ENCODE results near the gene C19orf67.

Gene C19orf67

GRCh38 chr19:14062558-14062855, 23.1 kb downstream of the C19orf67 start:
- H3K27me3 ChIP-seq (ENCODE audit: low read depth, low read length): peaks cover 23% of the 10 kb centered on the region
- H3K27ac ChIP-seq (ENCODE audit: low read length): no peak overlapping the region
- H3K4me1 ChIP-seq (ENCODE audit: control insufficient read depth in 1 of 2, insufficient read depth in 2 of 2, low read length in 2 of 2): peaks cover 0 to 7% of the 10 kb centered on the region in 2 donors
- no peak overlapping the region for H3K4me3 ChIP-seq (ENCODE audit: low read depth in 1 of 2, low read length in 2 of 2)
- H3K36me3 ChIP-seq (ENCODE audit: control insufficient read depth in 1 of 2, insufficient read depth in 2 of 2, low read length in 2 of 2): no peaks in the 10 kb centered on the region
- no peaks in the 10 kb centered on the region for H3K9me3 ChIP-seq (ENCODE audit: control insufficient read depth in 1 of 2, low read length in 2 of 2)

- Histone ChIP-seq H3K36me3 (ENCODE audit: control insufficient read depth in 1 of 2, insufficient read depth in 2 of 2, low read length in 2 of 2) (no peaks in the 10 kb centered on the region), H3K4me1 (ENCODE audit: control insufficient read depth in 1 of 2, insufficient read depth in 2 of 2, low read length in 2 of 2) (peaks cover 0 to 7% of the 10 kb centered on the region in 2 donors), H3K27ac (ENCODE audit: low read length) (no peak within 1 kb of the TSS), H3K27me3 (ENCODE audit: low read depth, low read length) (peaks cover 23% of the 10 kb centered on the region), H3K4me3 (ENCODE audit: low read depth in 1 of 2, low read length in 2 of 2) (no peak within 1 kb of the TSS), H3K9me3 (ENCODE audit: control insufficient read depth in 1 of 2, low read length in 2 of 2) (no peaks in the 10 kb centered on the region)
Measured at GRCh38 chr19:14061751-14062557, 23.6 kb downstream of the C19orf67 start, which contains the start of gene PALM3. PALM3 (minus strand) TSS chr19:14062076; CDS start chr19:14061980, 96 bp downstream.

- Histone ChIP-seq H3K4me3 (ENCODE audit: low read depth in 1 of 2, low read length in 2 of 2) (no peak overlapping the region), H3K27me3 (ENCODE audit: low read depth, low read length) (peaks cover 23% of the 10 kb centered on the region), H3K36me3 (ENCODE audit: control insufficient read depth in 1 of 2, insufficient read depth in 2 of 2, low read length in 2 of 2) (no peaks in the 10 kb centered on the region), H3K27ac (ENCODE audit: low read length) (no peak overlapping the region), H3K9me3 (ENCODE audit: control insufficient read depth in 1 of 2, low read length in 2 of 2) (no peaks in the 10 kb centered on the region), H3K4me1 (ENCODE audit: control insufficient read depth in 1 of 2, insufficient read depth in 2 of 2, low read length in 2 of 2) (peaks cover 0 to 7% of the 10 kb centered on the region in 2 donors)
Measured at GRCh38 chr19:14061081-14061749, 24.4 kb downstream of the C19orf67 start.

GRCh38 chr19:14059652-14060155, 25.9 kb downstream of the C19orf67 start:
- Histone ChIP-seq H3K36me3 (ENCODE audit: control insufficient read depth in 1 of 2, insufficient read depth in 2 of 2, low read length in 2 of 2) (no peaks in the 10 kb centered on the region), H3K9me3 (ENCODE audit: control insufficient read depth in 1 of 2, low read length in 2 of 2) (no peaks in the 10 kb centered on the region), H3K4me3 (ENCODE audit: low read depth in 1 of 2, low read length in 2 of 2) (no peak overlapping the region), H3K27me3 (ENCODE audit: low read depth, low read length) (peaks cover 23% of the 10 kb centered on the region), H3K4me1 (ENCODE audit: control insufficient read depth in 1 of 2, insufficient read depth in 2 of 2, low read length in 2 of 2) (peaks cover 0 to 7% of the 10 kb centered on the region in 2 donors), H3K27ac (ENCODE audit: low read length) (no peak overlapping the region)

- Histone ChIP-seq H3K9me3 (ENCODE audit: control insufficient read depth in 1 of 2, low read length in 2 of 2) (no peaks in the 10 kb centered on the region), H3K27ac (ENCODE audit: low read length) (no peak overlapping the region), H3K4me3 (ENCODE audit: low read depth in 1 of 2, low read length in 2 of 2) (no peak overlapping the region), H3K4me1 (ENCODE audit: control insufficient read depth in 1 of 2, insufficient read depth in 2 of 2, low read length in 2 of 2) (peaks cover 0 to 7% of the 10 kb centered on the region in 2 donors), H3K36me3 (ENCODE audit: control insufficient read depth in 1 of 2, insufficient read depth in 2 of 2, low read length in 2 of 2) (no peaks in the 10 kb centered on the region), H3K27me3 (ENCODE audit: low read depth, low read length) (peaks cover 23% of the 10 kb centered on the region)
Measured at GRCh38 chr19:14059093-14059480, 26.5 kb downstream of the C19orf67 start.

GRCh38 chr19:14058182-14059092, 27.1 kb downstream of the C19orf67 start:
- Histone ChIP-seq H3K4me3 (ENCODE audit: low read depth in 1 of 2, low read length in 2 of 2) (no peak overlapping the region), H3K9me3 (ENCODE audit: control insufficient read depth in 1 of 2, low read length in 2 of 2) (peaks cover 0 to 1% of the 10 kb centered on the region in 2 donors), H3K4me1 (ENCODE audit: control insufficient read depth in 1 of 2, insufficient read depth in 2 of 2, low read length in 2 of 2) (peaks cover 0 to 7% of the 10 kb centered on the region in 2 donors), H3K27me3 (ENCODE audit: low read depth, low read length) (peaks cover 23% of the 10 kb centered on the region), H3K27ac (ENCODE audit: low read length) (no peak overlapping the region), H3K36me3 (ENCODE audit: control insufficient read depth in 1 of 2, insufficient read depth in 2 of 2, low read length in 2 of 2) (no peaks in the 10 kb centered on the region)

GRCh38 chr19:14056741-14057356, 28.7 kb downstream of the C19orf67 start:
- Histone ChIP-seq H3K27me3 (ENCODE audit: low read depth, low read length) (peaks cover 23% of the 10 kb centered on the region), H3K4me1 (ENCODE audit: control insufficient read depth in 1 of 2, insufficient read depth in 2 of 2, low read length in 2 of 2) (peaks cover 0 to 7% of the 10 kb centered on the region in 2 donors), H3K4me3 (ENCODE audit: low read depth in 1 of 2, low read length in 2 of 2) (peak overlapping the region in 1 of 2 donors; percentile 52), H3K27ac (ENCODE audit: low read length) (no peak overlapping the region), H3K9me3 (ENCODE audit: control insufficient read depth in 1 of 2, low read length in 2 of 2) (peaks cover 0 to 5% of the 10 kb centered on the region in 2 donors), H3K36me3 (ENCODE audit: control insufficient read depth in 1 of 2, insufficient read depth in 2 of 2, low read length in 2 of 2) (no peaks in the 10 kb centered on the region)

- peaks cover 19% of the 10 kb centered on the region for H3K27me3 ChIP-seq (ENCODE audit: low read depth, low read length)
- no peak overlapping the region for H3K27ac ChIP-seq (ENCODE audit: low read length)
- no peak overlapping the region for H3K4me3 ChIP-seq (ENCODE audit: low read depth in 1 of 2, low read length in 2 of 2)
- H3K36me3 ChIP-seq (ENCODE audit: control insufficient read depth in 1 of 2, insufficient read depth in 2 of 2, low read length in 2 of 2): no peaks in the 10 kb centered on the region
- peaks cover 0 to 5% of the 10 kb centered on the region in 2 donors for H3K9me3 ChIP-seq (ENCODE audit: control insufficient read depth in 1 of 2, low read length in 2 of 2)
- H3K4me1 ChIP-seq (ENCODE audit: control insufficient read depth in 1 of 2, insufficient read depth in 2 of 2, low read length in 2 of 2): peaks cover 0 to 7% of the 10 kb centered on the region in 2 donors
Measured at GRCh38 chr19:14056069-14056666, 29.4 kb downstream of the C19orf67 start.

GRCh38 chr19:14055396-14055795, 30.2 kb downstream of the C19orf67 start:
- Histone ChIP-seq H3K27me3 (ENCODE audit: low read depth, low read length) (peaks cover 19% of the 10 kb centered on the region), H3K4me1 (ENCODE audit: control insufficient read depth in 1 of 2, insufficient read depth in 2 of 2, low read length in 2 of 2) (peaks cover 0 to 7% of the 10 kb centered on the region in 2 donors), H3K27ac (ENCODE audit: low read length) (no peak overlapping the region), H3K36me3 (ENCODE audit: control insufficient read depth in 1 of 2, insufficient read depth in 2 of 2, low read length in 2 of 2) (no peaks in the 10 kb centered on the region), H3K9me3 (ENCODE audit: control insufficient read depth in 1 of 2, low read length in 2 of 2) (peaks cover 0 to 5% of the 10 kb centered on the region in 2 donors), H3K4me3 (ENCODE audit: low read depth in 1 of 2, low read length in 2 of 2) (no peak overlapping the region)

GRCh38 chr19:14054721-14055120, 30.9 kb downstream of the C19orf67 start:
- Histone ChIP-seq H3K27me3 (ENCODE audit: low read depth, low read length) (peaks cover 17% of the 10 kb centered on the region), H3K36me3 (ENCODE audit: control insufficient read depth in 1 of 2, insufficient read depth in 2 of 2, low read length in 2 of 2) (no peaks in the 10 kb centered on the region), H3K4me1 (ENCODE audit: control insufficient read depth in 1 of 2, insufficient read depth in 2 of 2, low read length in 2 of 2) (peaks cover 0 to 7% of the 10 kb centered on the region in 2 donors), H3K9me3 (ENCODE audit: control insufficient read depth in 1 of 2, low read length in 2 of 2) (peaks cover 0 to 5% of the 10 kb centered on the region in 2 donors), H3K4me3 (ENCODE audit: low read depth in 1 of 2, low read length in 2 of 2) (no peak overlapping the region), H3K27ac (ENCODE audit: low read length) (no peak overlapping the region)
